Measurements from ENCODE around the gene CDC45.

CDC45 gene

DNA sequence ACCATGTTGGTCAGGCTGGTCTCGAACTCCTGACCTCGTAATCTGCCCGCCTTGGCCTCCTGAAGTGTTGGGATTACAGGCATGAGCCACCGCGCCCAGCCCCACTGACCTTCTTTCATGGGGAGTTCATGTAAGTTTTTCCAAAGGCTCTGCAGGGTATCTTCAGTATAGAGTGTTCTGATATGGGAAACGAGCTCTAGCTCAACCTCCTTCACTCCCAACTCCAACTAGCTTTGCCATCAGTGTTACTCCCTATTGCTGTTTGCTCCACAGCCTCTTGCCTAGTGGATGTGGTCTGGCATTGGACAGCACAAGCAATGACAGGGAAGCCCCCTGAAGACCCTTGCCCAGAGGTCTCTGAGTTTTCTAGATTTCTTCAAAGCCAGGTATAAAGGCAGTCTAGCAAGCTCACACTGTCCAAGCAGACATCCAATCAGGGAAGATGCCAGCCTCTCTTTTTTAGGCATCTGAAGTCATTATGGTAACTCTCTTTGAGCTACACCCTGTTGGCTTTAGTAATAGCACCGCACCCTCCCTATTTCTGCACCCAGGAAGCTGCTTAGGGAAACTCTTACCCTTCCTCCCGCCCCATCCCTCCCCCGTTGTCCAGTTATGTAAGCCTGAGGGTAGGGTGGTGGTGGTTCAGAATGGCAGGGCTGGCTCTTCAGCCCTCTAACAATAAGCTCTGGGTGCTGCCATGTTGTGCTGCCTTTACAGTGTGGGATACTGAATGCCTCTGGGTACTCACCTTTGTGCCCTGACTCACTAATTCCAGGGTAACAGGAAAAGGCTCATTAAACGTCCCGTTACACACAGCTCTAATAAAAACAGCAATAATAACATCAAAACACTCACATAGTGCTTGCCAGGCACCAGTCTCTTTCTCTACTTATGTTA is 85.9 kb downstream of the CDC45 start:
- no peak for DNase-seq (ENCODE audit: low read depth)

- no peak for DNase-seq (ENCODE audit: low read depth)
Observed at GRCh38 chr22:19566279-19567156, 86.8 kb downstream of the CDC45 start.

DNA sequence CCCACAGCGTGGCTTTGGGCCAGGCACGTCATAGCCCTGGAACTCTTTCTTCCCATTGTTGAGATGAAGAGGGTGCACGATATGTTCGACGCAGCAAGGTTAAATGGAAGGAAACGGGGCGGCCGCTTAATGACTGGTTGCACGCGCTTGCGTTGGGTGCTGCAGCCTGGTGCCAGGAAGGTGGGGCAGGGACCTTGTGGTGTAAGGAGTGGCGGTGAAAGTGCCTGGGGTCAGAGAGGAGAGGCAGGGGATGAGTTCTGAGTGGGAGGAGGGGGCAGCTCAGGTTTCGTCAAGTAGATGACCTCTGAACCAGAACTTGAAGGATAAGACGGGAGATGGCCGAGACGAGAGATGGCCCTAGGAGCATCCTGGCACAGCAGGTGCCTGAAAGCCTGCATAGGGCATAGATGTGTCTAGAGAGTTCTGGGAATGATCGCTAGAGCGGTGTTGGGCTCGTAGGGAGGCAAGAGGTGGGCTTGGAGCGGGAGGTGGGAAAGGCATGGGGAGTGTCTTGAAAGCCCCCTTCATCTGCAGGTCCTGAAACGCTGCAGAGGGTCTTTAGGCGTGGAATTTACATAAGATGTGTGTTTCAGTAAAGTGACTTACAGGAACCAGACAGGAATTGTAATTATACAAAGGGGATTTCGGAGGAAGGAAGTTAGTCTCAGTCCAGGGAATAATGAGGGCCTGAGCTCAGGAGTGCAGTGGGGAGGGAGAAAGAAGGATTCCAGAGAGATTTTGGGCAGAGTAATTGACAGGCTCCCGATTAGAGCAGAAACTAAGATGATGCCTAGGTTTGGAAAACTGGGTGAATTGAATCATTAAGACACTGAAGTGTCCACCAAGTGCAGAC is 87.7 kb downstream of the CDC45 start:
- DNase-seq (ENCODE audit: low read depth) = no peak

- no peak for DNase-seq (ENCODE audit: low read depth)
Observed at GRCh38 chr22:19568337-19569275, 88.9 kb downstream of the CDC45 start.

DNA sequence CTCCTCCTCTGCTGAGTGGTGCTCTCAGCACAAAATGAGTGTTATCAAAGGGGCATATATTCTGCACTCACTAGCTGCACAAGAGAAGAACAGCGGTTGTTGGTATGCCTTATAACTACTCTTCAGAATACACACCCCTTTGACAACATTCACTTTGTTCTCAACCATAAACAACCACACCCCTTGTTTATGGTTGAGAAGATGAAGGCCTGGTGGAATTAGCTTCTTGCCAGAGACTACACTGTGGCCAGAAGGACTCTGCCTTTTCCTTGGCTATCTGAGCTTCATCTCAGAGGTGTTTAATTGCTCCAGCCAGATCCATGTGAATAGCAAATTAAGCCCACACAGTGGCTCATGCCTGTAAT is 89.5 kb downstream of the CDC45 start:
- no peak for DNase-seq (ENCODE audit: low read depth)

- no peak for DNase-seq (ENCODE audit: low read depth)
Observed at GRCh38 chr22:19569976-19570375, 90.3 kb downstream of the CDC45 start.

All from stimulated activated CD8-positive, alpha-beta memory T cell treated with anti-CD3 and anti-CD28 coated beads, Interleukin-4, amount 100 ng/mL, for 24 hours (primary cell).